Stimulated activated naive CD8-positive, alpha-beta T cell treated with anti-CD3 and anti-CD28 coated beads, Interleukin-15, Interleukin-2, amounts not matched to agents 100 ng/mL and 50 ng/mL, for 24 hours (primary cell): ENCODE measurements around the gene CERS2.

Experiments
- H3K27ac Mint-ChIP-seq: one replicate; pipeline ENCODE4 v1.8.0; 2021; ENCODE audit warnings: mild to moderate bottlenecking, mixed read lengths
- H3K27me3 Mint-ChIP-seq: one replicate; pipeline ENCODE4 v1.8.0; 2021; ENCODE audit warnings: mixed read lengths
- H3K36me3 Mint-ChIP-seq: one replicate; pipeline ENCODE4 v1.8.0; 2021; ENCODE audit warnings: low read depth, mixed read lengths
- H3K4me1 Mint-ChIP-seq: one replicate; pipeline ENCODE4 v1.8.0; 2021; ENCODE audit warnings: low read depth, mixed read lengths
- H3K4me3 Mint-ChIP-seq: one replicate; pipeline ENCODE4 v1.8.0; 2021; ENCODE audit warnings: mild to moderate bottlenecking, mixed read lengths
- H3K9me3 Mint-ChIP-seq: one replicate; pipeline ENCODE4 v1.8.0; 2021; ENCODE audit warnings: mixed read lengths

CERS2 gene

GRCh38 chr1:150981805-150982712 is 7.4 kb upstream of the CERS2 start, which contains the start of gene ANXA9:
Gene ANXA9 (plus strand): TSS chr1:150982292. CDS start chr1:150983106, 814 bp downstream.
- H3K36me3 Mint-ChIP-seq: no peaks in the 10 kb centered on the region
- H3K27me3 Mint-ChIP-seq: no peaks in the 10 kb centered on the region
- peaks cover 19% of the 10 kb centered on the region for H3K4me1 Mint-ChIP-seq
- no peak within 1 kb of the TSS for H3K4me3 Mint-ChIP-seq
- H3K27ac Mint-ChIP-seq: no peak within 1 kb of the TSS
- H3K9me3 Mint-ChIP-seq: no peaks in the 10 kb centered on the region

DNA sequence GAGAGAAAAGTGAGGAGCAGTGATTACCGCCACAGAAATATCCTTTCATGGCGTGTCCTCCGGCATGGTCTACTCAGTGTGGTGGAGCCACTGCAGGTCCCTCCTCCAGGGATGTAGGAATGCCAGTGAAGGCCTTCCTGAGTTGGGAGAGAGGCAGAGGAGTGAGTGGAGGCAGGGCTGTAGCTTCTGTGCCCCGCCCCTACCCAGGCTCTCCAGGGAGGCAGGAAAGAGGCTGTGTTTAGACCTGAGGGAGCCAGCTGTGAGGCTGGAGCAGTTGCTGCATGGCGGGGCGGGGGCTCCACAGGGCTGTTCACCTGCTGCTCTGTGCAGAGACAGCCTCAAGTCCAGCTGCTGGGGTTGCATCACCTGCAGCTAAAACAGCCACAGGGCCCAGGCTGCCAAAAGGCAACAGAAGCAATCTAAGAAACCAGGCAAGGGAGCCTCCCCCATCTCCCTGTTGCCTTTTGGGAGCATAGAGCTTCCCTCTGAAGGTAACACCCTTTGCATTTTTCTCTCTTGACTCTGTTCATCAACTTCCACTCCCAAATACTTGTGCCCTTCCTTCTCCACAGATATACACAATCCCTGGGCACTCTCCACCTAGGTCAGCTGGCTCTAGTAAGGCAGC is 6.7 kb upstream of the CERS2 start:
- peaks cover 27% of the 10 kb centered on the region for H3K4me1 Mint-ChIP-seq

DNA sequence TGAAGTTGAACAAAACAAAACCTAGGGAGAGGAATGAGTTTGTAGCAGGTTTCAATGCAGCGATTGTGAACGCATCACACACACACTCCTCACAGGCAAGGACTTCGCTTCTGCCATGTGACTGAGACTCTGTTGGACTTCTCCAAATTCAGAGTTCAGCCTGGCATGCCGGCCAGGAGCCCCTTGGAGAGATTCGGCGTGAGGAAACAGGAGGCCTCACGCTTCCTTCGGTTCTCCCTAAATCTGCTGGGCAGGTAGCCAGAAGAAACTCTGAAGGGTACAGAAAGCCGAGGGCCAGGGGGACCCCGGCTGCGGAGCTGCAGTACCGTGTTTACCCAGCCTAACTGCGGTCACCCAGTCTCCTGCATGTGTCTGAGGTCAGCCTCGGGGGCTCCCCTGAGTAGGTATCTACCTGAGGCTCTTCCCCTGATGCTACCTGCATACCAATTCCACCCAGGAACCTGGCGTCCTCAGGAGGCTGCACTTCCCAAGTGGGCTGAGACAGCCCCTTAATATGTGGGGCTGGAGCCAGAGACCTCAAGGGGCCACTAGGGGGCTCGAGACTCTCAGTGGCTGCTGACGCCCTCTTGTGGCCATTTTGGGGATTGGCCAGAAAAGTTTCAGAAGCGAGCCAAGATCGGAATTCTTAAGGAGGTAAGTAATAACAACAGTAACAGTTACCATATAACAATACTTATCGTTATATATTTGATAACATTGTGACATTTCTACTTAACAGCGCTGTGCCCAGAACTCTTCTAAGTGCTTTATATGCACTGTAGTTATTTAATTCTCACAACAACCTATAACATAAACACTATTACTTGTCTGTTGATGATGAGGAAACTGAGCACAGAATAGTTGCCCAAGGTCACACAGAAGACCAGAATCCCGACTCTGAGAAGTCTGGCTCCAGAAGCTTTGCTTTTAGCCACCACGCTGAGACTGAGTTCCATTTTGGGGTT is 4.7 kb upstream of the CERS2 start:
- Mint-ChIP-seq H3K36me3 (no peaks in the 10 kb centered on the region), H3K27me3 (no peaks in the 10 kb centered on the region), H3K4me3 (peak overlapping the region; percentile 45), H3K4me1 (peaks cover 39% of the 10 kb centered on the region), H3K9me3 (no peaks in the 10 kb centered on the region), H3K27ac (peak overlapping the region; percentile 70)

More for the DNA sequence above, 6.7 kb upstream of the CERS2 start:
- Mint-ChIP-seq H3K9me3 (no peaks in the 10 kb centered on the region), H3K4me3 (no peak overlapping the region), H3K27me3 (no peaks in the 10 kb centered on the region), H3K27ac (no peak overlapping the region), H3K36me3 (no peaks in the 10 kb centered on the region)

DNA sequence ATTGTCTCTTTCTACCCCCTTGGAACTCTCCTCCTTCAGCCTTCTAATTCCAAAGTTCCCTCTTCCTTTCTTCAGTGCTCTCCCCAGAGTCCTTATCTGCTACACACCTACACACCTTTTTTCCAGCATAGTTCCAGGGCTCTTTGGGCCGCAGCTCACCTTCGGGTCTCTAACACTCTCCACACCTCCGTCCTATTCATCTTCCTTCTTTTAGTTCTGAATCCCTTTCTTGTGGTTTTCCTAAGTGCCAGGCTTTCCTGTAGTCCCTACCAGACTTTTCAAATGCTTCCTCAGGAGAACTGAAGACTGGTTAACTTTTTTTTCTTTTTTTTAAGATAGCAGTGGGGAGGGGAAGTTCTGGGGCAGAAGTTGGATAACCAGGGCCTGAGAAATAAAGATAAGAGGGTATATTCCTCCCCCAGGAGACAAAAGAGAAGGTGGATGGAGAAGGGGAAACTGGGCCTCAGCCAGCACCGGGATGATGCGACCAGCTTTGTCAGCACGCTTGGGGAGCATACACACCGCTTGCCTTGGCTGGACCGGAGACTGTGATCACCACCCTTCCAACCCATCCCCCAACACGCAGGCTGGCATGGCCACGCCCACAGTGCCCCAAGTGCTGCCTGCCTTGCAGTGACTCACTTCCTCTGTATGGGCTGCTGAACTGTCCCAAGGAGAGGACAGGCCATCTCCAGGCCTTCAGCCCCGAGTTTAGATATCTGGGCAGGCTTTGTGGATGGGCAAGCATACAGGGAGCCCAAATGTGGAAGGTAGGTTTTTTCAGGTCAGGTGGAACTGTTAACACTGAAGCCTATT is 2.5 kb upstream of the CERS2 start:
- Mint-ChIP-seq H3K9me3 (no peaks in the 10 kb centered on the region), H3K27me3 (no peaks in the 10 kb centered on the region), H3K27ac (peak overlapping the region; percentile 96), H3K36me3 (peaks cover 11% of the 10 kb centered on the region), H3K4me1 (peaks cover 54% of the 10 kb centered on the region), H3K4me3 (peak overlapping the region; percentile 80)

GRCh38 chr1:150976401-150976821 is 1.8 kb upstream of the CERS2 start:
- H3K36me3 Mint-ChIP-seq: peaks cover 12% of the 10 kb centered on the region
- no peaks in the 10 kb centered on the region for H3K9me3 Mint-ChIP-seq
- H3K4me3 Mint-ChIP-seq: peak overlapping the region; percentile 80
- H3K27ac Mint-ChIP-seq: peak overlapping the region; percentile 96
- no peaks in the 10 kb centered on the region for H3K27me3 Mint-ChIP-seq
- H3K4me1 Mint-ChIP-seq: peaks cover 61% of the 10 kb centered on the region

DNA sequence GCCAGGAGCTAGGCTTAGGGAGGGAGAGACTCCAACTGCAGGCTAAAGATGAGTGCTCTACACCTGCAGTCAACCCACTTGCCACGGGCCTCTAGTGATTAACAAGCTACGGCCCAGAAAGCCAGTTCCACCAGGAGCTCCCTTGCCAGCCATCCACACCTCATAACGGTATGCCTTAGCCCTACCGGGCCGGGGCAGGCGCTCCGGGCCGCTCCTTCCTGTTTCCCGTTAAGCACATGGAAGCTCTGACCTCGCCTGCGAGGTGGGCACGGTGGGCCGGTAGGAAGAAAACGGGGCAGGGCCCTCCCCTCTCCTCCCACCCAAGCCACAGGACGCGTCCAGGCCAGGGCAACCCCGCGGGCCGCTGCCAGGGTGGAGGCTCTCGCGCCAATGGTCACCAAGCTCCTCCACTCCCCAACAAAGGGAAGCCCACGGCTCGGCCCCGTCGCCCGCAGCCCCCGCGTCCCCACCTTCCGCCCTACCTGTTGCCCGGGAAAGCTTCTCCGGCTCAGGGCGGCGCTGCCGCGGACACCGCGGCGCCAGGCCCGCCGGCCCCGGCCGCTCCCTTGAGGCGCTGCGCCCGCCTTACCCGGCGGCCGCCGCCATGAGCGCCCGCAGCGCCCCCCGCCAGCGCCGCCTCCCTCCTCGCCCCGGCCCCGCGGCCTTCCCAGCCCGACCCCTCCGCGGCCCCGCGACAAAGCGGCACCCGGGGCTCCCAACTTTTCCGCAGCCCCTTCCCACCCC is 627 bp downstream of the CERS2 start:
- Mint-ChIP-seq H3K4me3 (peak overlapping the region; percentile 90), H3K27ac (peak overlapping the region; percentile 89), H3K36me3 (peaks cover 19% of the 10 kb centered on the region), H3K27me3 (no peaks in the 10 kb centered on the region), H3K4me1 (peaks cover 69% of the 10 kb centered on the region), H3K9me3 (no peaks in the 10 kb centered on the region)

GRCh38 chr1:150973258-150973835 is 1.3 kb downstream of the CERS2 start:
- peaks cover 25% of the 10 kb centered on the region for H3K36me3 Mint-ChIP-seq
- no peaks in the 10 kb centered on the region for H3K27me3 Mint-ChIP-seq
- peak overlapping the region; percentile 90 for H3K4me3 Mint-ChIP-seq
- H3K9me3 Mint-ChIP-seq: no peaks in the 10 kb centered on the region
- peaks cover 64% of the 10 kb centered on the region for H3K4me1 Mint-ChIP-seq
- peak overlapping the region; percentile 89 for H3K27ac Mint-ChIP-seq

GRCh38 chr1:150972417-150972940 is 2.2 kb downstream of the CERS2 start:
- Mint-ChIP-seq H3K36me3 (peaks cover 34% of the 10 kb centered on the region), H3K9me3 (no peaks in the 10 kb centered on the region), H3K4me3 (peak overlapping the region; percentile 90), H3K27me3 (no peaks in the 10 kb centered on the region), H3K4me1 (peaks cover 60% of the 10 kb centered on the region), H3K27ac (peak overlapping the region; percentile 89)

DNA sequence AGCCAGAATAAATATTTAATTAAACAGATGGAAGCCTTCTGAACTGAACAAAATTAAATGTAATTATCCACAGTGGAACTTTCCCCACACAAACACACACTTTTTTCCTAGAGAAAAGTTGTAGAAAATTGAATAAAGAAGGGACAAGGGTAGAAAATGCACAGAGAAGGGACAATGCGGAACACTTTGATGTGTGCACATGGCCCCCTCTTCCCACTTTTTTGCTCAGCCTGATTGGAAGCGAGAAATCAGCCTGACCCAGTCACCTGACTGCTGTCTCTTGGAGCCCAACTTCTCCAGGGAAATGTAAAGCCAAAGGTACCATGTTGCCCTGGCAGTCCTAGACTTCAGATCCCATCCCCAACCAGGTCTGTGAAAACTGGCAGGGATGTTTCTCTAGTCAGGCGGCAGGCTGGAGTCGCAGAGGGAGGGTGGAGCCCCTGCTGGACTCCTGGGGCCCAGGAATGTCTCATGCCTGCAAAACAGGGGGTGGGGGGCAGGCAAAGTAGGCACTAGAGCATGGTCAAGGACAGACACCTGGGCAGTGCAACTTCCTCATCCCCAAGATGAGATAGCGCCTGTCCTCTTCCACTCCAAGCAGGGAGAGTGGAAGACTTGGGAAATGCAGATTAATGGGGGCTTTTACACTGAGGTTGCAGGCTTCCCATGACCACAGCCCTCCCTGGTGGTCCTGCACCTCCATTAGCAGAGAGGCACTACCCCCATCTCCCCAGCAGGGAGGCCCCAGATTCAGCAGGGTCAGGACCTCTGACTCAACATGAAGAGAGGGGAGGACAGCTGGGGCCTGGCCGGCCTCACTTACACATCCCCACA is 2.8 kb downstream of the CERS2 start:
- H3K27ac Mint-ChIP-seq: peak overlapping the region; percentile 89
- peaks cover 40% of the 10 kb centered on the region for H3K36me3 Mint-ChIP-seq
- H3K9me3 Mint-ChIP-seq: no peaks in the 10 kb centered on the region
- no peaks in the 10 kb centered on the region for H3K27me3 Mint-ChIP-seq
- H3K4me1 Mint-ChIP-seq: peaks cover 53% of the 10 kb centered on the region
- H3K4me3 Mint-ChIP-seq: peak overlapping the region; percentile 90

DNA sequence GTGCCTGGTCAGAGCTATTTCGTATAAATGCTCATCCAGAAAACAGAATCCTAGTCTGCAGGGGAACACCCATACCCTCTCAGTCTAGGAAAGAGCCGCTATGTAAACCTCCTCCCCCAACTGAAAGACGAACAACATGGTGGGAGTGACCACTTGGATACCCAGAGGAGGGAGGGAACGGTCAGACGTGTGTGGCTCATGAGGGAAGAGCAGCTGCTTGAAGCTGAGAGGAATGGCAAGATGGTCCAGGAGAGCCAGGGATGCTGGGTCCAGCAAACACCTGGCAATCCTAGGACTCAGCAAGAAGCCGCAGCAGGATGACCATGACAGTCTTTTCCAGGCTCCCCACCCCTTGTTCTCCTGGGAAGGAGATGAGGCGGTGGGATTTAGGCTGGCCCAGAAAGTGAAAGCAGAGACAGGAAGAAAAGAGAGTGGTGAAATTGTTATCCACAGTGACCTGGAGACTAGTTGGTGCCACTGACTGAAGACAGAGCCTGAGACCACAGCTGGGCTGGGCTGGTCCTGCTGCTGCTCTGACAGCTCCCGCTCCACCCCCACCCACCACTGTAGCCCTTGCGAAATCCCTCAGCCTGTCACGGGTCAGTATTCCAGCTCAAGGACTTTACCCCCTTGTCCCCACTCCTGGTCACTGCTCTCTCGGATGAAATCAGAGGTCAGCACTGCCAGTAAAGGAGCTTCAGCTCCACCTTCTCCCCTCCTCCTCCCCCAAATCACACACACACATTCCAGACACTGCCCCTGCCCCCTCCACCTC is 3.6 kb downstream of the CERS2 start:
- H3K27me3 Mint-ChIP-seq: no peaks in the 10 kb centered on the region
- no peaks in the 10 kb centered on the region for H3K9me3 Mint-ChIP-seq
- peak overlapping the region; percentile 89 for H3K27ac Mint-ChIP-seq
- H3K4me3 Mint-ChIP-seq: peak overlapping the region; percentile 90
- H3K4me1 Mint-ChIP-seq: peaks cover 45% of the 10 kb centered on the region
- H3K36me3 Mint-ChIP-seq: peaks cover 47% of the 10 kb centered on the region

DNA sequence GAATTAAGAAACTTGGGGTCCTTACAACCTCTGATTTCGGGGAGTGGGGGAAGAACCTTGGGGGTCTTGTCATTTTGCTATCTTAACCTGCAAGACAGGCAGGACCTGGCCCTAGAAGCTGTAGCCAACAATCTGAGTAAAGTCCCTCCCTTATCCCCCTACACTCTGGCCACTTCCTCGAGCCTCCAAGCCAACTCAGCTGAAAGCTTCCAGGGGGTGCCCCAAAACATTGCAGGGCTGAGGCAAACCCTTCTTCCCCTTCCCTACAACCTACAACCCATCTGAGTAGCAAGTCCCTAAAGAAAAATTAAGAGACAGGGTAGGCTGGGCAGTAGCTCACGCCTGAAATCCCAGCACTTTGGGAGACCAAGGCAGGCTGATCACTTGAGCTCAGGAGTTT is 5.0 kb downstream of the CERS2 start:
- Mint-ChIP-seq H3K27me3 (no peaks in the 10 kb centered on the region), H3K36me3 (peaks cover 55% of the 10 kb centered on the region), H3K4me3 (no peak overlapping the region), H3K27ac (peak overlapping the region; percentile 89), H3K4me1 (peaks cover 40% of the 10 kb centered on the region), H3K9me3 (no peaks in the 10 kb centered on the region)

GRCh38 chr1:150968491-150968890 is 6.1 kb downstream of the CERS2 start:
- Mint-ChIP-seq H3K27ac (no peak overlapping the region), H3K4me1 (peaks cover 37% of the 10 kb centered on the region), H3K4me3 (no peak overlapping the region), H3K9me3 (no peaks in the 10 kb centered on the region), H3K36me3 (peaks cover 66% of the 10 kb centered on the region), H3K27me3 (no peaks in the 10 kb centered on the region)
